ENCODE results near the gene RARB. TPM values are rescaled to one million over a fixed set of nuclear protein-coding genes. Genes with fewer than 3 reads are reported as not detected.

Gene RARB
- total RNA-seq, 1 donor from 2014 or later: not detected

DNA sequence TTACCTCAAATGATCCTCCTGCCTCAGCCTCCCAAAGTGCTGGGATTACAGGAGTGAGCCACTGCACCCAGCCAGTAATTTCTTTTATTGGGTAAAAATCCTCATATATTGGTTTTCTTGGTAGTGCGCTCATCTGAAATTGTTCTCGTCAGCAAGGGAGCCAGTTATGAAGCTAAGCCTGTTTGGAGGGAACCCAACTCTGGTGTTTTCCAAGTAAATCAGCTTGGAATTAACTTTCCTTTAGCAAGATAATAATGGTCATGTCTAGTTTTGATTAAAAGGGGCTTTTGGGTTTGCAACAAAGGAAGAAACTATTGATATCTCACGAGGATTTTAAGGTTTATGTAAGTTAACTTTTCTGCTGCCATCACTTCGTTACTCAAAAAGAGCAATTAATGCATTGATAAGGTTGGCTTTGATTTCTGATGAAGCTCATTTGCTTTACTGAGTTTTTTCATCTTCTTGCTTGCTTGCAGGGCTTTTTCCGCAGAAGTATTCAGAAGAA, 72.7 kb downstream of the RARB start:
- Mint-ChIP-seq H3K4me3 (no peak overlapping the region), H3K27me3 (no peaks in the 10 kb centered on the region), H3K36me3 (ENCODE audit: low read depth) (no peaks in the 10 kb centered on the region), H3K9me3 (peaks cover 2% of the 10 kb centered on the region), H3K27ac (no peak overlapping the region), H3K4me1 (no peaks in the 10 kb centered on the region)
- CTCF ChIA-PET: no interaction called here
- POLR2A ChIA-PET: no interaction called here
- intact Hi-C loops (cut with micrococcal nuclease): no loop called here
- TF ChIP-seq, protein P1, sequence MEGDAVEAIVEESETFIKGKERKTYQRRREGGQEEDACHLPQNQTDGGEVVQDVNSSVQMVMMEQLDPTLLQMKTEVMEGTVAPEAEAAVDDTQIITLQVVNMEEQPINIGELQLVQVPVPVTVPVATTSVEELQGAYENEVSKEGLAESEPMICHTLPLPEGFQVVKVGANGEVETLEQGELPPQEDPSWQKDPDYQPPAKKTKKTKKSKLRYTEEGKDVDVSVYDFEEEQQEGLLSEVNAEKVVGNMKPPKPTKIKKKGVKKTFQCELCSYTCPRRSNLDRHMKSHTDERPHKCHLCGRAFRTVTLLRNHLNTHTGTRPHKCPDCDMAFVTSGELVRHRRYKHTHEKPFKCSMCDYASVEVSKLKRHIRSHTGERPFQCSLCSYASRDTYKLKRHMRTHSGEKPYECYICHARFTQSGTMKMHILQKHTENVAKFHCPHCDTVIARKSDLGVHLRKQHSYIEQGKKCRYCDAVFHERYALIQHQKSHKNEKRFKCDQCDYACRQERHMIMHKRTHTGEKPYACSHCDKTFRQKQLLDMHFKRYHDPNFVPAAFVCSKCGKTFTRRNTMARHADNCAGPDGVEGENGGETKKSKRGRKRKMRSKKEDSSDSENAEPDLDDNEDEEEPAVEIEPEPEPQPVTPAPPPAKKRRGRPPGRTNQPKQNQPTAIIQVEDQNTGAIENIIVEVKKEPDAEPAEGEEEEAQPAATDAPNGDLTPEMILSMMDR (IDR thresholded peaks at IDR 0.05): no peak
- DNase-seq (no peak), ATAC-seq (ENCODE audit: low read depth) (no peak)

DNA sequence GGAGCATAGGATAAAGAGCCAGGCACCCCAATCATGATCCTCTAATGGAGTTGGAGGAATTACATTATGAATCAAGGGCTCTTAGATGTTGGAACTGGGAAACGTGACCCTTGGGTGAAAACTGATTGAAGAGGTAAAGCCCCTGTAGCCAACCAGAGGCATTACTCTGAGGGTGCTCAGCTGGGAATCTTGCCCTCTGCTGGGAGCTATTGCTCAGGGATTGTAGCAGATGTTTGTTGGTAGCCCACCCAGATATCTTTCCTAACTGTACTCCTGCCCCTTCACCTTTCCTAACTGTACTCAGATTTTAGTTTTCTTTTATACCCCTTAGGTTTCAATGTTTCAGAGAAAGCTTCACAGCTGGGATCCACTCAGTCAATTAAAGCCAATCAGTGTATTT, 74.2 kb downstream of the RARB start:
- ChIA-PET POLR2A (no interaction called here), CTCF (no interaction called here)
- Mint-ChIP-seq H3K27ac (no peak overlapping the region), H3K4me1 (no peaks in the 10 kb centered on the region), H3K9me3 (no peaks in the 10 kb centered on the region), H3K27me3 (no peaks in the 10 kb centered on the region), H3K36me3 (ENCODE audit: low read depth) (no peaks in the 10 kb centered on the region), H3K4me3 (no peak overlapping the region)
- ATAC-seq (ENCODE audit: low read depth) (no peak), DNase-seq (no peak)
- intact Hi-C loops (cut with micrococcal nuclease): no loop called here
- TF ChIP-seq, protein P1 (IDR thresholded peaks at IDR 0.05): no peak

DNA sequence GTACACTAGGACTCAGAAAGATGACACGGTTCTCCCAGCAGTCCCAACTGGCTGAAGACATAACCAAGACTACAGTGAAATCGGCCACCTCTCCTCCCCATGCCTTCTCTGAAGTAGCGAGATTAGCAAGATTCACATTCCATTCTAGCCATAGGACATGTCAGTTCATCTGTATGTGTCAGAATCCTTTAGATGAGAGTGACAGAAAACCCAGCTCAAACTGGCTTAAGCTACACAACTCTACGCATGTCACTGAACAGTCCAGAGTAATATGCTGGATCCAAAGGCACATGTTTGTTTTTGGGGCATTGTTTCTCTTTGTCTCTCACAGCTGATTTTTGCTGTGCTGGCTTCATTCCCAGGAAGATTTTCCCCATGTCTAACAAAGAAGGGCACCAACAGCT, 75.8 kb downstream of the RARB start:
- ChIA-PET CTCF (no interaction called here), POLR2A (no interaction called here)
- H3K27ac Mint-ChIP-seq: no peak overlapping the region
- no peaks in the 10 kb centered on the region for H3K9me3 Mint-ChIP-seq
- TF ChIP-seq, protein P1 (IDR thresholded peaks at IDR 0.05): no peak
- intact Hi-C loops (cut with micrococcal nuclease): no loop called here
- no peak for DNase-seq
- no peaks in the 10 kb centered on the region for H3K36me3 Mint-ChIP-seq (ENCODE audit: low read depth)
- no peak overlapping the region for H3K4me3 Mint-ChIP-seq
- H3K4me1 Mint-ChIP-seq: no peaks in the 10 kb centered on the region
- no peaks in the 10 kb centered on the region for H3K27me3 Mint-ChIP-seq
- no peak for ATAC-seq (ENCODE audit: low read depth)

DNA sequence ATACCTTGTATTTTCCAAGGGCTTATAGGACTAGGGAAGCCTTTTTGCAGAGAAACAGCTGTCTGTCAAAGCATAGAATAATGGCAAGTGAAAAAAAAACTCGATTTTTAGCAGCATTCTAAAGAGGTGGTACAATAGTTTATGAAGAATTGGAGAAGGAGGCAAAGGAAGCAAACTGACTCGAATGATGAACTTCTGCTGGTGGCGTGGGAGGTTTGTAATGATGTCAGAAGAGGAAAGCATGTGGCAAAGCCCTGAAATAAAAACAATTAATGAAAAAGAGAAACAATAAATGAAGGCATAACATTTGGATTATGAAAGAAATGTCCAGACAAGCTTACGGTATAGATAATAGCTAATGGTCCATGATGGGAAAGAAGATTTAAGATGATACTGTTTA, 77.5 kb downstream of the RARB start:
- Mint-ChIP-seq H3K4me1 (no peaks in the 10 kb centered on the region), H3K4me3 (no peak overlapping the region), H3K27ac (no peak overlapping the region), H3K9me3 (no peaks in the 10 kb centered on the region), H3K27me3 (no peaks in the 10 kb centered on the region), H3K36me3 (ENCODE audit: low read depth) (no peaks in the 10 kb centered on the region)
- DNase-seq (no peak), ATAC-seq (ENCODE audit: low read depth) (no peak)
- TF ChIP-seq, protein P1 (IDR thresholded peaks at IDR 0.05): no peak
- POLR2A ChIA-PET: no interaction called here
- intact Hi-C loops (cut with micrococcal nuclease): no loop called here
- CTCF ChIA-PET: no interaction called here

DNA sequence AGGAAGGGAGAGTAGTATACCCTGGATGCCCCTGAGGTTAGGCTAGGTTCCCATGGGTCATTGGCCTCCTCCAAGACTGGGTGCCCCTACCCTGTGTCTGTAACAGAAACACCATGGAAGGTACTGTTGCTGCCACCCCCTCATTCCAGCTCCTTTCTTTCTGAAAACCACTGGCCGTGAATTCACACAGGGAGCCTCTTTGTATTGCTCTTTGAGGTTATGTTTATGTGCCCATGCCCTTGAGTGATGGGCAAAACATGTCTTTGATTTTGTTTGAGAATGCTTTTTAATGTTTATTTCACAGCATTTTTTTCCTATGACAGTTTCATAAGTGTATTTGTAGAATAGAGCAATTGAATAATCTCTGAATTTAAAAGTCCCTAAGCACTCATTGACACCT, 79.7 kb downstream of the RARB start:
- H3K9me3 Mint-ChIP-seq: no peaks in the 10 kb centered on the region
- H3K27me3 Mint-ChIP-seq: no peaks in the 10 kb centered on the region
- H3K4me3 Mint-ChIP-seq: no peak overlapping the region
- H3K36me3 Mint-ChIP-seq (ENCODE audit: low read depth): no peaks in the 10 kb centered on the region
- no peak for DNase-seq
- H3K4me1 Mint-ChIP-seq: no peaks in the 10 kb centered on the region
- CTCF ChIA-PET: no interaction called here
- no peak overlapping the region for H3K27ac Mint-ChIP-seq
- POLR2A ChIA-PET: no interaction called here
- TF ChIP-seq, protein P1 (IDR thresholded peaks at IDR 0.05): no peak
- intact Hi-C loops (cut with micrococcal nuclease): no loop called here
- no peak for ATAC-seq (ENCODE audit: low read depth)
